HG03060 (cell line): ENCODE data around the gene ADAMTS10.
"Not testable (repeated sequence)": the region's sequence is repeated elsewhere in the genome, so short reads cannot be mapped to it uniquely, and the experiment has no call there.

ENCODE experiments used
- ATAC-seq: cut with Tn5 transposase; IDR thresholded peaks from one replicate; pipeline ENCODE4 v1.9.1; 2021; ENCODE audit warnings: low read depth, moderate number of reproducible peaks; ENCODE audit not compliant: unreplicated experiment

ADAMTS10 gene

DNA sequence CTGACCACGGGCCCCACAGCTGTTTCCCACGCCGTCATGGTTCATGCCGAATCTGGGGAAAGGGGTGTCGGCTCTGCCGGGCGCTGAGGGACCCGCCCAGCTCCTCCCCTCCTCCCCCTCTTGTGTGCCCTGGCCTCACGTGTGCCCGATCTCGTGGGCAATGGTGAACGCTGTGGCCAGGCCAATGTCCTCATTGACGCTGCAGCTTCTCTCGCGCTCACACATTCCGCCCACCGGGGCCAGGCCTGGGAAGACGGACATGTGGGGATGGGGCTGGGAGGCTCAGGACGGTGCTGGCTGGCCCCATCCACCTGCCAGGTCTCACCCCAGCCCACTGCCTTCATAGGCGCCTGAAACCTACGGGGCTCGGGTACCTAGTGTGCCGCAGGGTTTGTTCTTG, 14.3 kb downstream of the ADAMTS10 start:
- ATAC-seq: no peak

DNA sequence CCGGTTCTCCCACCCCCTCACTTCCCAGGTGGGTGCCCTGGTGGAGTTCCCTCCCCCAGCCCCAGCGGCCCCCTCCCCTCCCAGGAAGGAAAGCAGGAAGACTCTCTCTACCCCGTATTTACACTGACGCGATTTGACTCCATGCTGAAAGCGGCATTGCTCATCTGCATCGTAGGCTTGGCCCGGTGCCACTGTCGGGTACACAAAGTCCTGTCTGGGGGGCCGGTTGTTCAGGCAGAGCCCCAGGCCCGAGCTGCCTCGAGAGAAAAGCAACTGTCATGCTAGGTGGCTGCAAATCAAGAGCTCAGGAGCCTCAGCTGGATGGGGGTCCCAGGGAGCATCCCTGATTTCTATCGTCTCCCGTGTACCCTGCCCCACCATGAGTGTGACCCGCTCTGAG, 14.9 kb downstream of the ADAMTS10 start:
- ATAC-seq: no peak

DNA sequence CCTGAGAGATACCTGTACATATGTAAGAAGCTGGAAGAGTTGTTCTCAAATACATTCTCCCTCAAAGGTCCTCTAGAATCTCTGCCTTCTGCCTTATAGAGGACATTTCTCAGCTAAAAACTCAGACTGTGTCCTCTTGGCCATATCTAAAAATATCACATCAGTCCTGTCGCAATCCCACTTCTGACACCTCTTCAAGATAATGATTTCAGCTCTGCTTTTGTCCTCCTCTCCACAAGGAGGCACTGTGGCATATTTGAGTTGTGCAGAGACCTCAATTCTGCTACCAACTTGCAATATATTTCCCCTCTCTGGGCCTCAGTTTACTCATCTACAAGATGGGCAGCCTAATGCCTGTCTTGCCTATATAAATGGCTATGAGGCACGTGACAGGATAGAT, 16.6 kb downstream of the ADAMTS10 start:
- no peak for ATAC-seq

DNA sequence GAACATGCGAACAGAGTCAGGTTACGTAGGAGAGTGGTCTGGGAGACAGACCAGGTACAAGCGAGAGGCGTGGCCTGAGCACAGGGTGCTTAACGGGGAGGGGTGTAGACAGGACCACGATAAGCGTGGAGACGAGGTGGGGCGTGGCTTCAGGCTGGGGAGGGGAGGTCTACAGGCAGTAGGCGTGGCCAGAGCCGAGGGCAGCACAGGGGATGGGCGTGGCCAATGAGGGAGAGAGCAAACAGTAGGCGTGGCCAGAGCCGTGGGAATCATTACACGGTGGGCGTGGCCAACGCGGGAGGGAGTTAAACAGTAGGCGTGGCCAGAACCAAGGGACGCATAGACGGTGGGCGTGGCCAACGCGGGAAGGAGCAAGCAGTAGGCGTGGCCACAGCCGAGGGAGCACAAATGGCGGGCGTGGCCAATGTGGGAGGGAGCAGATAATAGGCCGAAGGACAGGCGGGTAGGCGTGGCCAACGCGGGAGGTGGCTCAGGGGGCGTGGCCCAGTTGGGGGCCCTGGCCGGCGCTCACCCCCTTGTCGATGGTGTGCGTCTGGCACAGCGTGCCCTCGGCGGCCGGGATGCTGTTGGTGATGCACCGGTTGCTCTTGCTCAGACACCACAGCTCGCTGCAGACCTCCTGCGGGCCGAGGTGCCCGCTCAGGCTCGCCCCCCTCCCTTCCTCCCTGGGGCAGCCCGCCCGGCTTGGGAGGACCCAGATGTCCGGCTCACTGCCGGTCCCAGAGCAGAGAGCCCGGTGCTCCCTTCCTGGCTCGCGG, 18.1 kb downstream of the ADAMTS10 start:
- ATAC-seq: no peak

- no peak for ATAC-seq
These were observed 21.3 kb downstream of the ADAMTS10 start for GRCh38 chr19:8589177-8589714.

DNA sequence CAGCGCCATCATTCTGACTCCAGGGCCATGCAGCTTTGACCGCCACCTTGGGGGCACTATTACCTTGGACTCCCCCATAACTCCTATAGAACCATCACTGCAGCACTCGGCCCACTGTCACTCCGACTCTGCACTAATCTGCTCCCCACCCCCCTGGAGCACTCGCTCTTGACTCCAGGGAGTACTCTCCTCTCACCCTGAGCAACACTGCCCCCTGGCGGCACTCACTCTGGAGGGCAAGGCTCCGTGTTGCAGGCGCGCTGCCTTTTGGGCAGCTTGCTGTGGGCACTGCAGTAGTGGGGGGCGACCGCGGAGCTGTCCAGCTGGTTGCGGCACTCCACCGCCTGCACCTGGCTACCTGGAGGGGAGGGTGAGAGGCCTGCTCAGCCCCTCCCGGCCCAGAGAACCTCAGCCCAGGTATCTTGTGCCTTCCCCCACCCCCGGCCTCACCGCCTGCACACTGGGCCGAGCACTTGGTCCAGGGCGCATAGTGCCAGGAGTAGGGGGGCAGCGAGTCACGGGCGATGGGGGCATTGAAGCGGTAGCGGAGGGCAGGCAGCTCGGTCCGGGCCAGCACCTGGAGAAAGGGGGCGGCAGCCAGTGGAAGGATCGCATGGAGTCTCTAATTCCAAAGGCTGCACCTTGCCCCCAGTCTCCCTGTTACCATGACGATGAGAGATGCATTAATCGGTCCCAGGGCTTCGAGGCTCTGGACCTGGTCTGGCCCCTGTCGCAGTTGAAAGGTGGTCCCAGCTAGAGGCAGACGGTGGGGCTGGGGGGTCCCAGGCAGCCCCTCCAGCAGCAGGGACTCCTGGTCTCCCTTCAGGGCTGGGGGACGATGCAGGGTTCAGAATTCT, 24.4 kb downstream of the ADAMTS10 start:
- no peak for ATAC-seq

DNA sequence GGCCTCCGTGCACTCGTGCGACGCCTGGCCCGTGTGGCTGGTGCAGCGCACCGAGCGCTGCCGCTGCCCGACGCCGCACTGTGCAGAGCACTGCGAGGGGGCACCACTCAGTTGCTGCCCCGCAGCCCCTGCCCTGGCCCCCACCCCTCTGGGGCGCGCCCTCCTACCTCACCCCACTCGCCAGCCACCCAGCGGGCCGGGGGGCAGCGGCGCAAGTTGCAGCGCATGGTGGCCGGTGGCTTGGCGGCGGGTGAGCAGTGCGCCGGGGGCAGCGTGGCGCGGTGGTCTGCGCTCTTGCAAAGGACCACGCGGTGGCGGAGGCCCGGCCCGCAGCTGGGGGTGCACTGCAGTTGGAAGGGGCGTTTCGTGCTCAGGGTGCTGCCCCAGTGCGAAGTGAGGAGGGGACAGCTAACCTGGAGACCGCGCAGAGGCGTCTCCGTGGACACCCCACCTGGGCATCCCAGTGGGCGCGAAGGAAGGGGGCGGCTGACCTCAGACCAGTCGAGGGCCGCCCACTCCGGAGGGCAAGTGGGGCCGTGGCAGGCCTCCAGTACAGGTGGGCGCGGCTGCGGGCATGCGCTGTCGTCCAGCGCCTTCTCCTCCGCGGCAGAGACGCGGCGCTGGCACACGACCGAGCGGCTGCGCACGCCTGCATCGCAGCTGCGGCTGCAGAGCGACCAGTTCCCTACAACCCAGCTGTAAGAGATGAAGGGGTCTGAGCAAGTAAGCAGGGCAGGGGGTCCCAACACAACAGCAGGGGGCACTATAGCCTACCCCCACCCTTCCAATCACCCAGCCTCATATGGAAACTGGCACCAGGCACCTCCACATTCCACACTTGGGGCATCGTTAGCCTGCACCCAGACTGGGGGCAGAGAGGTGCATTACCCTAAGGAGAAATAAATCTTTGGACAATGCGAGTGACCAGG, 25.3 kb downstream of the ADAMTS10 start:
- no peak for ATAC-seq

DNA sequence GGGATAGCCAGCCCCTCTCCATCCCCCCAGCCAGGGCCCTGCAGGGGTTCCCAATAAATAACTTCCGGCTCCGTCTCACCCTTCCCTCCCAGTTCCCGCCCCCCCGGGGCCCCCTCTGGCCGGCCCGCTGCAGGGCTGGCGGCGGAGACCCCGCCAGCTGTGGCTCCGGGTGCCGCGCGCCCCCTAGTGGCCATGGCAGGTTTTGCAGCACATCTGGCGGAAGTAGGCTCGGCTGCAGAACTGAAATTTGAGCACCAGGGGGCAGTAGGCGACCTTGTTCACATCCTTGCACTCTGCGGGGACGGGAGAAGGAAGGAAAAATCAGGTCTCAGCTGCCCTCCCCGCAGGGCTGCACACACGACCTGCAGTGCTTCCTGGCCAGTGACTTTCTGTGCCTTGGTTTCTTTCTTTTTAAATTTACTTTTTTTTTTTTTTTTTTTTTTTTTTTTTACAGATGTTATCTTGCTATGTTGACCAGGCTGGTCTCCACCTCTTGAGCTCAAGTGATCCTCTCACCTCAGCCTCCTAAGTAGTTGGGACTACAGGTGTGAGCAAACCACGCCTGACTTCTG, 29.7 kb downstream of the ADAMTS10 start:
- ATAC-seq: no peak

DNA sequence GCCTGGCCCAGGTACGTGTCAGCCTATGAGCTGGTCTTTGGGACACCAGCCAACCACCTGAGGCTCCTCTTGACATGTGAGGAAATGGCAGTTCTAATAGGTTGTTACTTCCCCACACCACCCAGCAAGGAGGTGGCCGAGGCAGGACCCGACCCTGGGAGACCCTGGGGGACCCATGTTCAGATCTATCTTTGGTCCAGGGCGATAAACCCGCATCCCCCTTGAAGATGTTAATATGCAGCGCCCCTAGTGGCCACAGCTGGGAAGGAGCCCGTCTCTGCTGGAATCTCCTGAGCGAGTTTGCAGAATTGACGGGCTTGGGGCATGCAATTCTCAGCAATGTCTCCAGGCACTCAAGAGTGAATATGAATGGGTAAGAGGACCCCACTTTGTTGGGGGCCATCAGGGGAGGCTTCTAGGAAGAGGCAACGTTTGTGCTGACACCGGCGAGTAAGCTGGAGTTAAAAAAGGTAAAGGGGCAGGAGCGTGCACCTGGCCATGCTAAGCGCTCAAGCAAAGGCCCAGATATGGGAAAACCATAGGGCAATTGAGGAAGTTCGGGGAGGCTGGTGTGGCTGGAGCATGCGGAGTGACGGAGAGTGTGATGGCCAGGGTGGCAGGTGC, 31.8 kb downstream of the ADAMTS10 start:
- no peak for ATAC-seq

DNA sequence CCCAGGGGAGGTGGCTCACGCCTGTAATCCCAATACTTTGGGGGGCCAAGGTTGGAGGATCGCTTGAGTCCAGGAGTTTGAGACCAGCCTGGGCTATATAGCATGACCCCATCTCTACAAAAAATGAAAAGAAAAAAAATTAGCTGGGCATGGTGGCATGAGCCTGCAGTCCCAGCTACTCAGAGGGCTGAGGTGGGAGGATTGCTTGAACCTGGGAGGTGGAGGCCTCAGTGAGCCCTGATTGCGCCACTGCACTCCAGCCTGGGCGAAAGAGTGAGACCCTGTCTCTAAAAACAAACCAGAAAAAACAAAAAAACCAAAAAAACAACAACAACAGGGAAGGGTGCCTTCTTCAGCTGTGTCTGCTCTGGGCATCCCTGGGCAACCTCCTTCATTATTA, 32.8 kb downstream of the ADAMTS10 start:
- ATAC-seq: no peak

- ATAC-seq: no peak
These were observed 33.3 kb downstream of the ADAMTS10 start, which contains the start of gene MYO1F for GRCh38 chr19:8577247-8577646. Gene MYO1F, minus strand, starts transcription at chr19:8577442. Its CDS starts 133 bp downstream, at chr19:8577309.

DNA sequence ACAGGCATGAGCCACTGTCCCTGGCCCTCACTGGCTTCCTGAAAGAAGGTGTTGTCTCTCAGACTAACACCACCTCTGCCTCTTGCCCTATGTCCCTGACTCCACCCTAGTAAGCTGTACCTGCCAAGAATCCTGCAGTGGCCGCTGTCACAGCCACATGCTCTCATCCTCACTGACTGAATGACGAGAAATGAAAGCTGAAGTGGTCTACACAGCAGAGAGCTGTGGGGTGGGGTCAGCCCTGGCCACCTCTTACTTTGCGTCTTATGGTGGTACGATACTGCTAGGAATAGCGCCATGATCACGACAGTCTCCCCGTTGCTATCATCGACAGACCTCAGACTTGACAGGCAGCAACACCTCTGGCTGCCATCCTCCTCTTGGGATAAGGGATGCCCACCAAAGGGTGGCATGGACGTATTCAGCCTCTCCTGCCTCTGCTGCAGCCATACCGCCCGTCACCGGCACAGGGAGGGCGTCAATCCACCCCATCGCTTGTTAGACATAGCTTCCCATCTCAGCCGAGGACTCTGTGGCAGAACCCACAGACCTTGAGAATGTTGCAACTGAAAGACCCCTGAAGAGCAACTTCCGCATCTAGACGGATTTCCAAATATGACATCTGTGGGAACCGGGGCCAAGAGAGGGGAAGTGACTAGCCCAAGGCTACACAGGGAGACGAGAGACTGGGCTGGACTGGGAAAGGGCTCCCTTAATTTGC, 34.1 kb downstream of the ADAMTS10 start:
- ATAC-seq: no peak

DNA sequence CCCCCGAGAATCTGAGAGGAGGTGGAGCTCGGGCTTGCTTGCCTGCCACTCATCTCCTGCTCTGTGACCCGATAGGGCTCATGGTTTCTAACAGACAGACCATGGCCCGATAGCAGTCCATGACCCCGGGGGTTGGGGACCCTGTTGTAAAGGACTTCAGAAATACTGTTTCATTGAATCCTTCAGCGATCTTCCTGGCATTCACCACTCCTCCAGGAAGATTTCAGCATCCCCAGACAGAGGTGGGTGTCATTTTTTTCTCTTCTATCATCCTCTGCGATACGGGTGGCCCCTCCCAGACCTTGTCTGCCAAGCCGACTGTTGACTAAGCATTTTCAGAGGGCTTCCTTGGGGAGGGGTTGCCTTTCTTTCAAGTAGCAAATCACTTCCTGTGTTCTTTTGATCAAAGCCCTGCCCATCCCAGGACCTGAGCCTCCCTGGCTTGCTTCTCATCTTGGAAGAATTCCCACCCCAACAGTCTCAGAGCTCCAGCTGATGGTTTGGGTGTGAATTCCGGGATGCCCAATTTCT, 35.0 kb downstream of the ADAMTS10 start:
- no peak for ATAC-seq

- ATAC-seq: not testable (repeated sequence)
These were observed 35.9 kb downstream of the ADAMTS10 start for GRCh38 chr19:8574619-8574922.

DNA sequence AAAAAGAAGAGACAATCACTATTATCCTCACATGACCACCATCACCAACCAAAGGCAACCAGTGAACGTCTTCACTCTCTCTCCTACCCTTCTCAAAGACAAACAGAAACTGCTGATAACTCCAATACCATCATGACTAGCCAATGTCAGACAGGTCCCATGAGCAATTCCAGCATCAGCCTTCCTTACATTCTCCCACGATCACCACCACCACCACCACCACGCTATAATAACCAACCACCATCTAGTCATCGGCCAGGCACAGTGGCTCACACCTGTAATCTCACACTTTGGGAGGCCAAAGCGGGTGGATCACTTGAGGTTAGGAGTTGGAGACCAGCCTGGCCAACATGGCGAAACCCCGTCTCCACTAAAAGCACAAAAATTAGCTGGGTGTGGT, 37.2 kb downstream of the ADAMTS10 start:
- ATAC-seq: no peak

DNA sequence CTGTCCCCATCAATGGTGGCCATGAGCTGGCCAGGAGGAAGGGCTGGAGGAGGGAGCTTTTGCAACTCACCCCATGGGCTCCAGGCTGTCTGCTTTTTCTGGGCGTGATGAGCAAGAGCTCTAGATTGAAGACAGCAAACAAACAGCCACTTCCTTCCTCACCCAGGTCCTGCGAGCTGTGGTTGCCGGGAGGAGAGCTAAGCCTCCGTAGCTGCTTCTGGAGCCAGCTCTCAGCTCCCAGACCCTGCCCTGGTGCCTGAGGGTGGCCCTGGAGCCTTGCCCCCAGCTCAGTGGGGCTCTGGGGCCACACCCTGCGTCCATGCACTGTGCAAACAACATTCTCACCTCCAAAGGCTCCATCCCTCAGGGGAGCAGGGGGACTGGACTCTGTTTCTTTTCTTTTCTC, 39.5 kb downstream of the ADAMTS10 start:
- ATAC-seq: no peak

DNA sequence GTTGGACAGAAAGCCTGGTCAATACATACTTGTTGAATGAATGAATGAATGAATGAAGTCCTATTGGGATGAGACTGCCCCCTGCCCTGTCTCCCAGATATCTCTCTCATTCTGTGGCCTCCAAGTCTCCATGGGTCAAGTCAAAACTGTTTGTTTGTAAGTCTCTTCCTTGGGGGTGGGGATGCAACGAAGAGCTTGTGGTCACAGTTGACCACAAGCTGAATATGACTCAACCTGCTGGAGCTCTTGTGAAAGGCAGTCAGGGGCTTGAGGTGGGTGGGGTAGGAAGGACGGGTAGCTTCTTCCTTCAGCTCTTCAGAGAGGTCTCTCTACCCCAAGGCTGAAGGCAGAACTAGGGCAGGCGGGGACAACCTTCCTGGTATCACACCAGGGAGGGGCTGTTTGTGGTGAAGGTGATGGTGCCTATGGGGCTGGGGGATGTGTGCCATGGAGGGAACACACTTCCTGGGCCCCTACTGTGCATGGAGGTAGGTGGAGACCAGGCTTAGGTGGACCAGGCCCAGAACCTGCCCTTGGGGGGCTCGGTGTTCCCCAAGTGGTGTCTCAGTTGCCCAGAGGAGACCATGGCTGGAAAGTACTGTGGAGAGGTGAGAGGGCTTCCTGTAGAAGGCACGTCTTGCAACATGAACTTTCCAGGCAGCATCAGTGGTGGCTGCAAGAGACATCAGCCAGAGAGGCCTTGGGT, 41.3 kb downstream of the ADAMTS10 start:
- no peak for ATAC-seq

GRCh38 chr19:8567522-8568172, 42.9 kb downstream of the ADAMTS10 start:
- ATAC-seq: no peak
